ENCODE measurements around the gene HERC2.
"Not testable (repeated sequence)": the region's sequence is repeated elsewhere in the genome, so short reads cannot be mapped to it uniquely, and the experiment has no call there.

The HERC2 gene

GRCh38 chr15:28125673-28126651 is 196.0 kb downstream of the HERC2 start:
- no peak for DNase-seq

- no peak for DNase-seq
Measured at GRCh38 chr15:28124841-28125240, 197.1 kb downstream of the HERC2 start.

DNA sequence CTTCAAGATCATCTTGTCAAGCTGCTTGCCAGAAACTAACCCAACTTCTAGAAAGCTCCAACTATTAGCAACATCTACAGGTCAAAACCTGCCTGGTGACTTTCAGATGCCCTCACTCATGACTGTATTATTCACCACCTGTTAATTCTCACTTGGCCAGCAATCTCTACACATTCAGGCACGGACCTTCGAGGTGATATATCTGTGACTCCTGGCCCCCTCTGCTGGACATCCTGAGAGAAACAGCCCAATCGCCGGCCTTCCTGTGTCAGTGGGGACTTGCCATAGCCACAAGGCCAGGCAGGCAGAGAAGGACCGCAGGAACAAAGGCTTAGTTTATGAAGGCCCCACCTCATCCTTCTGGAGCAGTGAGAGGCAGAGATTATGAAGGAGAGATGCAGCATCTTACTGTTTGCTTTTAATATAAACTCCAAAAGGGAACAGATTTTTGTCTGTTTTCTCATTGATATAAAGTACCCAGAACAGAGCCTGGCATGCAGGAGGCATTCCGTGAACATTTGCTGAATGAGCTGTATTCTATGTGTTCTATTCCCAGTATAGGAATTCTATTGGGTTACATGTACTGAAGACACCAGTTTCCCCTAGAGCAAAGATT is 198.5 kb downstream of the HERC2 start:
- DNase-seq = peak; percentile 34

DNA sequence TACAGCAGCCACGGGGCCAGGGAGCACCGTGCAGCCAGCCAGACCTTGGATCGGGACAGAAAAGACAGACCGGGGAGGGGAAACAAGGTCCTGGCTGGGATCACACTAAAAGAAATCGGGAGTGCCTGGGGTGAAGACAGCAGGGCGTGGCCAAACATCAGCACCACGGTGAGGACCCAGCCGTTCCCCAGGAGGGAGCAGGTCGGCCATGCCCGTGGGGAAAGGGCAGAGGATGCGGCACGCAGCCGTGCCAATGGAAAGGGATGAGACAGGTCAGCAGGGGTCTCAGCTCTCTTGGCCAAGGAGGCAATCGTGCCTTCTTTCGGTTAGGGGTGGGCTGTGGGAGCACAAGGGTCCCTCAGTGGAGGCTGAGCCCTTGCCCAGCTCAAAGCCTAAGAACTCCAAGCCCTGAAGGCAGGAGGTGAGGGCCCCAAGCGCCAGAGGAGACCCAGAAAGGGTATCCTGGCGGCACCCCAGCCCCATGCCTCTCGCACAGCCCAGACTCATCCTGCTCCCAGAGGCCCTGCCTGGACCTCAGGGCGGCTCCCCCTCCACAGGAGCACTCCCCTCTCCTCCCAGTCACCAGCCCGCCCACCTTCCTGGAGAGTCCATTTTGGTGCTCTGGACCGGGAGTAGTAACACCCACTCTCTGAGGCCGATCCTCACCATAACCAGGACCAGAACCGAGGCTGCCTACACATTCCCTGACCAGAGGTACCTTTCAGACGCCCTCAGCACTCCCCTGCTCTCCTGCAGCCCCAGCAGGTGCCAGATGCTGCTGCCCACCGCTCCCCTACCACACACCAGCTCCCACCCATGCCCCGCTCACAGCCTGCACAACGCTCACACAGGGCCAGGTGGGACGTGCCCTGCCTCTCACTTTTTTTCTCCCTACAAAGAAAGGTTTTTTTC is 199.7 kb downstream of the HERC2 start:
- no peak for DNase-seq

DNA sequence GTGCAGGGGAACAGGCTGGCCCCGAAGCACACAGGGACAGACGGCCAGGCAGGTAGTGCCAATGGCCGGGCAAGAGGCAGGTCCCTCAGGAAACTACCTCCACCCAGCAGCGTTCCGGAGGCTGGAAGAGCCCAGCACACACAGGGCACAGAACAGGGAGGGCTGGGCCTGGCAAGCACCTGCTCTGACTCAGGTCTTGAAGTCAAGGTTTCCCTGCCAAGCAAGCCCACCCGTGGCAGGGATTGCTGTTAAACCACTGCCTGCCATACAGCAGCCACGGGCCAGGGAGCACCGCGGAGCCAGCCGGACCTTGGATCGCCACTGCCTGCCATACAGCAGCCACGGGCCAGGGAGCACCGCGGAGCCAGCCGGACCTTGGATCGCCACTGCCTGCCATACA is 200.4 kb downstream of the HERC2 start:
- DNase-seq = not testable (repeated sequence)

DNA sequence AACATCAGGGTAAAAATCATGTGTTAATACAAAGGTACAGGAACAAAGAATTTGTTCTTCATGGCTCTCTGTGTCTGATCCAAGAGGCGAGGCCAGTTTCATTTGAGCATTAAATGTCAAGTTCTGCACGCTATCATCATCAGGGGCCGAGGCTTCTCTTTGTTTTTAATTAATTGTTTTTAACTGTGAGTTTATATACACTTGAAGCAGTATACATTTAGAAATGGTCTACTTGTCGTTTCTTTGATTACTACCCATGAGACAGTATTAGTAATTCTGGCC is 201.7 kb downstream of the HERC2 start:
- no peak for DNase-seq

DNA sequence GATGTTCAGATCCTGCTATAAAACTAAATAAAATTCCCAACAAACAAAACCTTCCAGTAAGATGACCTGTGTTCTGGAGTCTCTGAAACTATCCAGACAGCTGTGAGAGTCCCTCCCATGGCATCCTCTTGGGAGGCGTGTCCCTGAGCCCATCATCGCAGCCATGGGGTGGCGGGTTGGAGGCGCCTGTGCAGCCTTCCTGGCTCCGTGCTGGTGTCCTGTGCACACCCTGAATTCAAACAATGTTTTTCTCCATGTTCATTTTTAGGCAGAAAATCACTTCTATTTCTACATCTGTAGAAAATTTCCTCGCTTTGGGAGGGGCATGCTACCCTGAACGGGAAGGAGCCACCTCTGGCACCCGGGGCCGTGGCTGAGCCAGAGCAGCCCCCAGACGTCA is 203.4 kb downstream of the HERC2 start:
- no peak for DNase-seq

DNA sequence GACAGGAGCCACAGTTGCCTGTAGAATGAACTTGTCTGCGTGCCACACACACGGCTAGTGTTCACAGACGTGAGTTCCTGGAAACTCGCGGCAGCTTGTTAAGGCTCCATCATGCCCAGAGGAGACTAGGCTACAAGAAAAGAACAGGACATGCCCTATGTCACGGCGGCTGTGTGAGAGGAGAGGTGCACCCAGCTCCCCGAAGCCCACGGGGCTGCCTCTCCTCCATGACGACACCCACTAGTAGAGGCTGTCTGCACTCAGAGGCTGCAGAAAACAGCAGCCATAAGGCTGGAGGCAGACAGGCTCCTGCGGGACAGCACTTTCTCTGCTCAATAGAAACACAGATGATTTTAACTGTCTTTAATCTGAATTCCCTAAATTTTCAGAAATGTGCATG is 203.9 kb downstream of the HERC2 start:
- no peak for DNase-seq

DNA sequence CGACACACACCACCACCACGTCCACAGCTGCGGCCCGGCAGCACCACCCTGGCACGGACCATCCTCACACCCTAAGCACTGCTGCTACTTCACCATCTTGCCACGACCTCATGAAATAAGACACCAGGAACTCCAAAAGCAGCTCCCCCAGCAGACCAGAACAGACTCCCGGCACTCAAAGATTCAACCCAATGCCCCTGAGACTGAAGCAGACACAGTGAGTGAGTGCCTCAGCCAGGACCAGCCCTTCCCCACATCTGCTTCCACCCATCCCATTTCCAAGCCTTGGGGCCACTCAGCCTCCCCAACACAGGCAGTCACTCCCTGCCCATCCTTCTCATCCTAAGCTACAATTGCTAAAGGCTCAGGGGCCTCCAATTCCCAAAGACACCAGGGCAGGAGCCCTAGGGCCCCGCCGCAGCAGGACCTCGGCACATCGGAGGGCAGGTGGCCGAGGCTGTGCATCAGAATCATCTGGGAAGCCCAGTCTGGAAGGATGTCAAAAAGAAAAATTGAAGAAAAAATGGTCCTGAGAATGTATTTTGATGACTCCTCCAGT is 204.5 kb downstream of the HERC2 start:
- no peak for DNase-seq

DNA sequence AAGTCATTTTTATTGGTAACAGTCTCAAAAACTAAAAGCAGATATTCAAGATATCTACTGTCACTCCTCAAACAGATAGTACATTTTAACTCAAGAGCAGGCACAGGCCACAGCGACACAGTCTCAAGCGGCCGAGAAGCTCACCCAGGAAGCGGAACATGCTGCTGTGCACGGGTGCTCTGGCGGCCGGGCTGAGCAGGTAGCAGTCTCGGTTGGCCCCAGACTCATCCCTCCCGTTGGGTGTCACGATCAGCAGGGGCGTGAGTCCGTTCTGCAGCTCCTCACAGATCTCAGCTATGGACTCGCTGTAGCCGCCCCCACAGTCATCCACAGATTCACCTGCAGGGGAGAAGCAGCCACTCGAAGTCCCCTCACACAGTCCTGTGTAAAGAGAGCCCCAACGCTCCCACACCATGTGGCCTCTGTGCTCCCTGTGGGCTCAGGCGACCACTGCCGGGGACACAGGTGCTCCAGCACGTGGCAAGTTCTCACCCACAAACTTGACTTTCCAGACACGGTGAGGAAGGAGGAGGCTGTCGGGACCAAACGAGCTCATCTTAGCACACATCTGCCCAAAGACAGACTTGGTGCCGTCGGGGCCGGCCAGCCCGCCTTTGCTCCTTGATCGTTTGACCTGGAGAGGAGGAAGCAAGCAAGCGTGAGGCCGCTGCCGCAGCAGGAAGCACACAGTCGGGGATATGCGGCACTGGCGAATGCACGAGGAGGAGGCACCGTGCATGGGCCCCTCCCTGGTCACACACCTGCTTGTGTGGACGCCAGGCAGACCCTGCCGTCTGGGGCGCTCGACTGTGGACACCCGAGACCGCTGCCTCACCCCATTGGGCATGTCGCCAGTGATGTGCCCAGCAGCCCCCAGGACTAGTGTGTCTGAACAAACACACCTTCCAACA is 205.2 kb downstream of the HERC2 start:
- no peak for DNase-seq

- no peak for DNase-seq
Measured at GRCh38 chr15:28115871-28116270, 206.1 kb downstream of the HERC2 start.

GRCh38 chr15:28114721-28115622 is 207.0 kb downstream of the HERC2 start:
- DNase-seq = no peak

DNA sequence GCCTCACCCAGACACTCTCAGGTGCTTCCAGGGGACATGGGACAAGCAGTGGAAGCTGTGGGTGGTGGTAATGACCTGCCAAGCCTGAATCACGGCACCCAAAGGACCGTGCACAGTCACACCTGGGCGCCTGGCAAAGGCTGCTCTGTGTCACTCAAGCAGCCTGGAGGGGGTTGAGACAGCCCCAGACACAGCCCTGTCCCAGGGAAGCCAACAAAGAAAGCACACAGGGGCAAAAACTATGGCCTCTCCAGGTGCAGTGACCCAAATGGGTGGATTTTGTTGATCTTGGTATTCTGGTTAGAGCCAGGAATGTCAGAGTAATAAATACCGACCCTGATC is 207.9 kb downstream of the HERC2 start:
- no peak for DNase-seq

DNA sequence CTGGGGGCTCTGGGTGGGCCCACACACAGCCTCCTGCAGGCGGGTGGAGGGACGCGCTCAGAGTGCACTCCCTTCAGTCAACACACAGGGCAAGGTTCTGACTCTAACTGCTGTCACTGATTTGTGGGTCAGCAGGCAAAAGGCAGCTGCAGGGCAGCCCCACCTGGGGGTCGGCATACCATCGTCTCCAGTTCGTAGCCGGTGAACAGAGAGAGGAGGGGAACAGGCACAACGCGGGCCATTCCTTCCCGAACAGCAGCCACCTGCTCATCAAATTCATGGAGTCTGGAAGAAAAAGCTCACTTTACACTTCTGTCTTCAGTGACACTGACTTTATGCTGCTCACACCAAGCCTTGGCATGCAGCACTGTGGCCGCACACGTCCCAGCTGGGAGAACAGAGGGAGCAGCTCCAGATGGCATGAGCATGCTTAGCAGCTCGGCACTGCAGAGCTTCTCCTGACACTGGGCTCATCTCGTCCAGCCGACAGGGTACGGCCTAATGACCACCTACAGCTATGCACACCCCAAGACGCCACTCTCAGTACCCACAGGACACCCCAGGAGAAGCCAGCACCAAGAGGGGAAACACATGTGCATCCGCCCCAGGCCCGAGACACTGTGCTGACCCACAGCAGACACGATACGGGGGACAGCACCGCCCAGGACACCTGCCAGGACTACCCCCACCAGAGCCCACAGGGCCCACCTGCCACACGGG is 208.4 kb downstream of the HERC2 start:
- no peak for DNase-seq

GRCh38 chr15:28112962-28113361 is 209.0 kb downstream of the HERC2 start:
- DNase-seq = no peak

- no peak for DNase-seq
Measured at GRCh38 chr15:28112101-28112760, 209.7 kb downstream of the HERC2 start.

DNA sequence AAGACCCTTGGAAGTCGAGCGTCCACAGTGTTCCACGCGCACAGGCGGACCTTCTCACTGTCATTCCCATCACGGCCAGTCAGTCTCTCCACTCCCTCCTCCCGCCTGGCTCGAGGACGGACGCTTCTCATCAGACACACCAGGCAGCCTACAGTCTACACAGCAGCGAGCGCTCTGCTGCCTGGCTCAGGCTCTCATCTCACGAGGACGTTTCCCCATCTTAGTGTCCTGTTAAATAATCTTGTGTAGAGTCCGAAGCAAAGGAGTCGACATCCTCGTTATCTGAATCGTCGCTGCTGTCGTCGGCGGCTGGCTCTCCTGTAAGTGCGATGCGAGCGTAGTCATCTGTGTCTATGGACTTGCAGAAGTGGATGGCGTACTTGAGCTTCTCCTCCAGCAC is 210.4 kb downstream of the HERC2 start:
- DNase-seq = no peak

DNA sequence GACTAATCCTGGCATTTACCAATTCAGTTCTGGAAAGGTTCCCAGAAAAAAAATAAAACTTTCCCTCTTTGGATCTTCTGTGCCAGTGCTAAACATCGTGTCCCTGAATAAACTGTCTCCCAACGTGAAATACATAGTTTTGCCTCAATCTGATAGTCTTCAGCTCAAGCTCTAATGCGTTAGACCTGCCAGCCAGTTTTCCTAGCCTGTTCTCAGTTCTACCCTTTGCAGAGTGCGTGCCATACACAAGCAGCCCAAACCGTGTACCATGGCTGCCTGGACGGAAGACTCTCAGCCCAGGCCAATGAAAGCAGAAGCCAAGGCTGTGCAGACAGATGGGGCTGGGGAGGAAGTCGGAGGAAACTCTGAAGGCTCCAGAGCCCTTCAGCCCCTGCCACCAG is 211.5 kb downstream of the HERC2 start:
- no peak for DNase-seq

DNA sequence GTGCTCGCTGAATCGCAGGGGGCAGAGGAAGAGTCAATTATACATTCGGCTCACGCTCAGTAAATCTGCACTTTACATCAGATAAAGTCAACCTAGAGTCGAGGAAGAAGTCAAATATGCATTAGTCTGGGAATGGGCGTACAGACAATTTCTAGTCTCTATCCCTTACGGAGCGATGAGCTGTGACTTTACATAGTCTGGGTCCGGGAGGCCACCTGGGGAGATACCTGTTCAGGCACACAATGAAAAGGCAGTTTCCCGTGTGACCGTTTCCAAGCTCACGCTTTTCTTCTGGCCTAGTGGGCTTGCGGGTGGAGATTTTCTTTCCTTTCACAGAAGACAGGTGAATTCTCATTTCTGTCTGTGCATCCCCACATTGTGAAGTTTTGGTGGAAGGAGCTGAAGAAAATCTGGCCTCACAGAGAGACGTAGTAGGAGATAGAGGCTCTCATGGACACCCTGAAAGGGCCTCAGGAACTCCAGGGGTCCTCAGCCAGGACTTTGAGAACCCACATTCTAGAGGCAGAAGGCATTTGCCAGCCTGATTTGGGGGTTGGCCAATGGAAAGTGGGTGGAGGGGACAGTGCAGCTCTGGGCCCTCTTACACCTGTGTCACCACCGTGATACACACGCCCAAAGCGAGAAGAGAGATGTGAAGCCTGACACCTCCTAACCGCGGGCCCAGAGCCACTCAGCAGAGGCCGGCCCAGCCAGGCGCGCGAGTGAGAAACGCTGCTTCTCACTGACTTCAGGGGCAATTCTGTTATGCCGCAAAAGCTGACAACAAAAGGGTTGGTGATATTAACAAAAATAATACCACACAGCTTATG is 212.1 kb downstream of the HERC2 start:
- no peak for DNase-seq
